ENCODE measurements around the gene SPECC1. TPM values are rescaled to one million over a fixed set of nuclear protein-coding genes. Genes with fewer than 3 reads are reported as not detected.

SPECC1 gene
- total RNA-seq, 1 donor from 2014 or later: 83.0 TPM

GRCh38 chr17:20189302-20189701 is 180.1 kb downstream of the SPECC1 start:
- Histone ChIP-seq H3K36me3 (ENCODE audit: insufficient read depth, low read length) (no peaks in the 10 kb centered on the region), H3K9ac (ENCODE audit: low read length) (peak overlapping the region; percentile 45), H4K20me1 (ENCODE audit: insufficient read depth, low read length) (no peaks in the 10 kb centered on the region), H2AFZ (ENCODE audit: low read depth, low read length) (peak overlapping the region; percentile 55), H3K4me2 (ENCODE audit: low read length) (peak overlapping the region; percentile 63), H3K27ac (ENCODE audit: low read depth, low read length) (peak overlapping the region; percentile 56), H3K27me3 (ENCODE audit: insufficient read depth, low read length) (no peaks in the 10 kb centered on the region), H3K4me3 (ENCODE audit: insufficient read depth, low read depth, low read length) (no peak overlapping the region), H3K4me1 (ENCODE audit: insufficient read depth, low read length) (peaks cover 43% of the 10 kb centered on the region), H3K9me3 (ENCODE audit: insufficient read depth, low read depth, low read length) (no peaks in the 10 kb centered on the region), H3K79me2 (ENCODE audit: insufficient read depth, low read length) (peaks cover 79% of the 10 kb centered on the region)
- H3K27me3 Mint-ChIP-seq (ENCODE audit: low read depth, unreplicated experiment): no peaks in the 10 kb centered on the region
- TF ChIP-seq EZH2 (IDR thresholded peaks at IDR 0.05; ENCODE audit: insufficient read depth, low read length): no peak
- TF ChIP-seq CTCF (IDR thresholded peaks at IDR 0.05; ENCODE audit: insufficient read depth, low read depth, low read length): no peak
- peak; percentile 45 for FAIRE-seq
- H3K4me1 Mint-ChIP-seq (ENCODE audit: low read depth, unreplicated experiment): peaks cover 58% of the 10 kb centered on the region
- peak; percentile 78 for DNase-seq (ENCODE audit: low read depth)
- H3K9me3 Mint-ChIP-seq (ENCODE audit: unreplicated experiment): no peaks in the 10 kb centered on the region
- H3K4me3 Mint-ChIP-seq (ENCODE audit: unreplicated experiment): no peak overlapping the region
- no peaks in the 10 kb centered on the region for H3K36me3 Mint-ChIP-seq (ENCODE audit: low read depth, unreplicated experiment)
- peak overlapping the region; percentile 80 for H3K27ac Mint-ChIP-seq (ENCODE audit: unreplicated experiment)

GRCh38 chr17:20189979-20190378 is 180.8 kb downstream of the SPECC1 start:
- H3K27ac Mint-ChIP-seq (ENCODE audit: unreplicated experiment): peak overlapping the region; percentile 80
- H3K4me3 Mint-ChIP-seq (ENCODE audit: unreplicated experiment): no peak overlapping the region
- DNase-seq (ENCODE audit: low read depth) (no peak), FAIRE-seq (no peak)
- Histone ChIP-seq H3K4me3 (ENCODE audit: insufficient read depth, low read depth, low read length) (no peak overlapping the region), H3K79me2 (ENCODE audit: insufficient read depth, low read length) (peaks cover 72% of the 10 kb centered on the region), H3K9ac (ENCODE audit: low read length) (no peak overlapping the region), H3K9me3 (ENCODE audit: insufficient read depth, low read depth, low read length) (no peaks in the 10 kb centered on the region), H3K4me1 (ENCODE audit: insufficient read depth, low read length) (peaks cover 40% of the 10 kb centered on the region), H4K20me1 (ENCODE audit: insufficient read depth, low read length) (no peaks in the 10 kb centered on the region), H3K4me2 (ENCODE audit: low read length) (peak overlapping the region; percentile 63), H2AFZ (ENCODE audit: low read depth, low read length) (no peak overlapping the region), H3K27me3 (ENCODE audit: insufficient read depth, low read length) (no peaks in the 10 kb centered on the region), H3K36me3 (ENCODE audit: insufficient read depth, low read length) (no peaks in the 10 kb centered on the region), H3K27ac (ENCODE audit: low read depth, low read length) (no peak overlapping the region)
- peaks cover 54% of the 10 kb centered on the region for H3K4me1 Mint-ChIP-seq (ENCODE audit: low read depth, unreplicated experiment)
- no peak for TF ChIP-seq CTCF (IDR thresholded peaks at IDR 0.05; ENCODE audit: insufficient read depth, low read depth, low read length)
- no peaks in the 10 kb centered on the region for H3K27me3 Mint-ChIP-seq (ENCODE audit: low read depth, unreplicated experiment)
- H3K9me3 Mint-ChIP-seq (ENCODE audit: unreplicated experiment): no peaks in the 10 kb centered on the region
- no peaks in the 10 kb centered on the region for H3K36me3 Mint-ChIP-seq (ENCODE audit: low read depth, unreplicated experiment)

GRCh38 chr17:20190605-20191004 is 181.4 kb downstream of the SPECC1 start:
- peaks cover 48% of the 10 kb centered on the region for H3K4me1 Mint-ChIP-seq (ENCODE audit: low read depth, unreplicated experiment)
- no peak overlapping the region for H3K4me3 ChIP-seq (ENCODE audit: insufficient read depth, low read depth, low read length)
- H3K36me3 Mint-ChIP-seq (ENCODE audit: low read depth, unreplicated experiment): no peaks in the 10 kb centered on the region
- peaks cover 40% of the 10 kb centered on the region for H3K4me1 ChIP-seq (ENCODE audit: insufficient read depth, low read length)
- no peak overlapping the region for H2AFZ ChIP-seq (ENCODE audit: low read depth, low read length)
- no peaks in the 10 kb centered on the region for H3K9me3 ChIP-seq (ENCODE audit: insufficient read depth, low read depth, low read length)
- no peak overlapping the region for H3K4me3 Mint-ChIP-seq (ENCODE audit: unreplicated experiment)
- H3K36me3 ChIP-seq (ENCODE audit: insufficient read depth, low read length): no peaks in the 10 kb centered on the region
- H3K27me3 Mint-ChIP-seq (ENCODE audit: low read depth, unreplicated experiment): no peaks in the 10 kb centered on the region
- H4K20me1 ChIP-seq (ENCODE audit: insufficient read depth, low read length): no peaks in the 10 kb centered on the region
- H3K27me3 ChIP-seq (ENCODE audit: insufficient read depth, low read length): no peaks in the 10 kb centered on the region
- H3K27ac ChIP-seq (ENCODE audit: low read depth, low read length): no peak overlapping the region
- FAIRE-seq (no peak), DNase-seq (ENCODE audit: low read depth) (no peak)
- H3K4me2 ChIP-seq (ENCODE audit: low read length): peak overlapping the region; percentile 3
- peak overlapping the region; percentile 55 for H3K27ac Mint-ChIP-seq (ENCODE audit: unreplicated experiment)
- TF ChIP-seq CTCF (IDR thresholded peaks at IDR 0.05; ENCODE audit: insufficient read depth, low read depth, low read length) (no peak), EZH2 (IDR thresholded peaks at IDR 0.05; ENCODE audit: insufficient read depth, low read length) (no peak)
- H3K9me3 Mint-ChIP-seq (ENCODE audit: unreplicated experiment): no peaks in the 10 kb centered on the region
- H3K79me2 ChIP-seq (ENCODE audit: insufficient read depth, low read length): peaks cover 65% of the 10 kb centered on the region
- no peak overlapping the region for H3K9ac ChIP-seq (ENCODE audit: low read length)

Measured in astrocyte (in vitro differentiated cells and primary cell).